NCI-H1092 treated with DMSO at 0.1 percent for 48 hours (cell line): ENCODE data around the gene HSP90AA1.
"Not testable (repeated sequence)": the region's sequence is repeated elsewhere in the genome, so short reads cannot be mapped to it uniquely, and the experiment has no call there.

ENCODE experiments used
- DNase-seq: peaks from one replicate; lab custom pipeline; 2025; lab: John Stamatoyannopoulos, UW

Gene HSP90AA1

GRCh38 chr14:102086972-102087761, at the start of gene HSP90AA1:
HSP90AA1 (minus strand) TSS chr14:102087044; CDS start chr14:102086378, 666 bp downstream.
- DNase-seq, result peak; percentile 95

- DNase-seq, result not testable (repeated sequence)
Observed at GRCh38 chr14:102135456-102135855, 48.6 kb upstream of the HSP90AA1 start.

- not testable (repeated sequence) for DNase-seq
Observed at GRCh38 chr14:102134719-102135118, 47.9 kb upstream of the HSP90AA1 start.

DNA sequence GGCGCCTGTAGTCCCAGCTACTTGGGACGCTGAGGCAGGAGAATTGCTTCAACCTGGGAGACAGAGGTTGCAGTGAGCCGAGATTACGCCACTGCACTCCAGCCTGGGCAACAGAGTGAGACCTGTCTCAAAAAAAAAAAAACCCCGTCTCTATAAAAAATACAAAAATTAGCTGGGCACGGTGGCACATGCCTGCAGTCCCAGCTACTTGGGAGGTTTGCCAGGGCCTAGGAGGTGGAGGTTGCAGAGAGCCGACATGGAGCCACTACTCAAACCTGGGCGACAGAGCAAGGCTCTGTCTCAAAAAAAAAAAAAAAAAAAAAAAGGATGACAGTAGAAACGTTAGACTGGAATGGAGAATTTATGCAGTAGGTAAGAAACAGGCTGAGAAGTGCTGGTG, 47.2 kb upstream of the HSP90AA1 start:
- not testable (repeated sequence) for DNase-seq

DNA sequence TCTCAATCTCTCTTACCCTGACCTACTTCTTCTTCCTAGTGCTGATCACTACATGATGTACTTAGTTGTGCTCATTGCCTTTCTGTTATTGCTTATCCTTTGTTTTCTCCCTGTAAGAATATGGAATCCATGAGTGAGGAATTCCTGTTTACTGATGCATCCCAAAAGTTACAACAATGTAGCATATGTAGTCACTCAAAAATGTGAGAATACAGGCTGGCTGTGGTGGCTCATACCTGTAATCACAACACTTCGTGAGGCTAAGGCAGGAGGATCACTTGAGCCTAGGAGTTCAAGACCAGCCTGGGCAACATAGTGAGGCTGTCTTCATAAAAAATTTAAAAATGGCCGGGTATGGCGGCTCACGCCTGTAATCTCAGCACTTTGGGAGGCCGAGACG, 44.9 kb upstream of the HSP90AA1 start:
- no peak for DNase-seq

DNA sequence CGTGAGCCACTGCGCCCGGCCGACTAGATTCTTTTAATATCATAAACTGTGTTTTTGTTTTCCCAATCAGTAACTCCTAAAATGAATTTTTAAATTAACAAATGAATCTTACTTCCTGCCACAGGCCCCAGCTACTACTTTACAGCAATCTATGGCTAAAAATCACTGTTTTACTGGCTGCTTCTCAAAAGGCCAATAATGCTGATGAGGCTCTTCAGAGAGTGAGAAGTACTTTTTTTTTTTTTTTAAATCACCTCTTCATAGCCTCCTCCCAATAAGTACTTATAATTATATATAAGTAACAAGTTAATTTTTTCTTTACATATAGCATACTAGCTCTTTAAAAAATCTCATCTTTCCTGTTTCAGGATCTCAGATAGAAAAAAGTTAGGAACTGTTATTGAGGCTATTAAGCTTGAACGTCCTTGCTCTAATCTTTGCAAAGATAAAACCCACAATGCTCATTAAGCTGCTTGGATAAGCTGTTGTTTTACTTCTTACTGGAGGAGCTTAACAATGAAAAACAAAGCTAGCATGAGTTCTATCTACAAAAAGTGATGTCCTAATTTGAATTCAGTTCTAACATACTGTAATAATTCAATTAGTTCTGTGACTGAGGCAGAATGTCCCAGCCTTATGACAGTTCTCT, 40.1 kb upstream of the HSP90AA1 start:
- no peak for DNase-seq

- no peak for DNase-seq
Observed at GRCh38 chr14:102125546-102125945, 38.7 kb upstream of the HSP90AA1 start.

- DNase-seq, result no peak
Observed at GRCh38 chr14:102124419-102124818, 37.6 kb upstream of the HSP90AA1 start.

DNA sequence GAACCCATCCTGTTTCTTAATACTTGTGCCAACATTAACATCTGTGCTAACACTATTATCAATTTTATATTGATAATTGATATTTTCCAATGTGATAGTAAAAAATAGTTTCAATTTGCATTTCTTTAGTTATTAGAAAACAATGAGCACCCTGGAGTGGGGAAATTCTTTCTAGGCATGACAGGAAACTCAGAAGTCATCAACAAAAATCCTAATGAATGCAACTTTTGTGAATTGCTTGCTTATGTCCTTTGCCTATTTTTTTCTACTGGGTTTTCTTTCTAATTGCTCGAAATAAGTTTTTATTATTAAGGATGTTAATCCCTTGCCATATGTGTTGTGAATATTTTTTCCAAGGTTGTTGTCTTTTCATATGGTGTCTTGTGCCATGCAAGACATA, 34.7 kb upstream of the HSP90AA1 start:
- no peak for DNase-seq

DNA sequence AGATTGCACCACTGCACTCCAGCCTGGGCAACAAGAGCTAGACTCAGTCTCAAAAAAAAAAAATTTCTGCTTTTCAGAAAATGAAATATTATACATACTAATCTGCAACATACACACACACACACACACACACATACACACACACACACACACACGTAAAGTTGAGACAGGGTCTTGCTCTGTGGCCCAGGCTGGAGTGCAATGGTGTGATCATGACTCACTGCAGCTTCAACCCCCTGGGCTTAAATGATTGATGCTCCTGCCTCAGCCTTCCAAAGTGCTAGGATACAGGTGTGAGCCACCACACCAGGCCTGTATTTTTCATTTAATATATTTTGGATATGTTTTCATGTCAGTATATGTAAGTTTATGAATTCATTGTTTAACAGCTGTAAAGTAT, 34.0 kb upstream of the HSP90AA1 start:
- no peak for DNase-seq

DNA sequence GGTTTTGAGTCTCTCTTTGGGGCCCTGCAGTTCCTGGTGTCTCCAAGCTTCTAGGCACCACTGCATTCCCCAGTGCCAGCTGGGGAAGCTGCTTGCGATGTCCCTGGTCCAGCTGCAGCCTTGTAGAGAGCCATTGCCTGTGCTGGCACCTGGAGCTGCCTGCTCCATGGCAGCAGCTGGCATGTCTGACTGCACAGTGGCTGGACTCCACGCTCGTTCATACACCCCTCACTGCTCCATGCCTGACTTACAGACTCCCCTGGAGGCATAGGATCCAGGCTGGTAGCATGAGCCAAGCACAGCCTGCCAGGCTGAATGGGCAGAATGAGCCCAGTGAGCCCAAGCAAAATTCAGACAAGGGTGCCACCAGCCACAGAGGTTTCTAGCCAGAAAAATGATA, 31.0 kb upstream of the HSP90AA1 start:
- DNase-seq, result no peak

DNA sequence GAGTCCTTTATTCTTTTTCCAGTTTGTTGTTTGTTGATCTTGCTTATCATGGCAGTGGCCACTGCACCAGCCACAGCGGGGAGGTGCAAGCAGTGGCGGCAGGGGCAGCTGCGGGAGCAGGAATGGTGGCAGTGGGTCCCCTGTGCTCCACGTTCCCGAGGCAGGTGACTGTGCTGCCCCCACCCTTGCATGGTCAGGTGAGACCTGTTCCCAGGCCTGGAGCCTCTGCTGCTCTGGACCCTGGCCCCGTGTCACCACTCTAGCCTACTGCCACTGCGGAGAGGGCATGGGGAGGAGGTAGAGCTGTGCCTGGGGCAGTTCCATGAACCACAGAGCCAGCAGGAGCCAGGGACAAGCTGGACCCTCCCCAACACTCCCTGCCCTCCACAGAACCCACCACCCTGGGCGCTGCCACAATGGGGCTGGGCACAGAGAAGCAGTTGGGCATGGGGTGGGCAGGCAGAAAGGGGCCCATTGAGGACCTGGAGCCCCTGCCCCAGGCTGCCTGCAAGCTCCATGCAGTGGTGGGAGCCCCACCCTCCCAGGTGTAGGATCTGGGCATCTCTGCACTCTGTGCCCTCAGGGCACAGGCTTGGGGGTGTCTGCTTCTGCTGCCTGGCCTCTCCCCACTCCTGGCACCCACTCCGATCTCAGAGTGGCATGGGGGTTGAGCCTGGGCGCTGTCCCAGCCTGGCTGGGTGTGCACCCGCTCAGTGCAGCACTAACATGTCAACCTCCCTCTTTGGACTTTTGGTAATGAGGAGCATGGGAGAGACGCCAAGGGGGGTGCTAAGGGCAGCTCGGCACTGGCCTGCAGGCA, 29.7 kb upstream of the HSP90AA1 start:
- DNase-seq, result no peak

DNA sequence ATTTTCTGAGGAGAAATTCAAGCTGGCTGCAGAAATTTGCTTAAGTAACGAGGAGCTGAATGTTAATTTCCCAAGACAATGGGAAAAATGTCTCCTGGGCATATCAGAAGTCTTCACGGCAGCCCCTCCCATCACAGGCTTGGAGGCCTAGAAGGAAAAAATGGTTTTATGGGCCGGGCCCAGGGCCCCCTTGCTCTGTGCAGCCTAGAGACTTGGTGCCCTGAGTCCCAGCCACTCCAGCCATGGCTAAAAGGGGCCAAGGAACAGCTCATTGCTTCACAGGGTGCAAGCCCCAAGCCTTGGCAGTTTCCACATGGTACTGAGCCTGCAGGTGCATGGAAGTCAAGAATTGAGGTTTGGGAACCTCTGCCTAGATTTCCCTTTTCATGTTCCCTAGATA, 24.3 kb upstream of the HSP90AA1 start:
- DNase-seq, result no peak

DNA sequence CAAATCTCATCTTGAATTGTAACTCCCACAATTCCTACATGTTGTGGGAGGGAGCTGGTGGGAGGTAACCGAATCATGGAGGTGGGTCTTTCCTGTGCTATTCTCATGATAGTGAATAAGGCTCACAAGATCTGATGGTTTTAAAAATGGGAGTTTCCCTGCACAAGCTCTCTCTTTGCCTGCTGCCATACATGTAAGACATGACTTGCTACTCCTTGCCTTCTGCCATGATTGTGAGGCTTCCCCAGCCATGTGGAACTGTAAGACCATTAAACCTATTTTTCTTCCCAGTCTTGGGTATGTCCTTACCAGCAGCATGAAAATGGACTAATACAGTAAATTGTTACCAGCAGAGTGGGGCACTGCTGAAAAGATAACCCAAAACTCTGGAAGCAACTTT, 22.5 kb upstream of the HSP90AA1 start:
- DNase-seq, result not testable (repeated sequence)

DNA sequence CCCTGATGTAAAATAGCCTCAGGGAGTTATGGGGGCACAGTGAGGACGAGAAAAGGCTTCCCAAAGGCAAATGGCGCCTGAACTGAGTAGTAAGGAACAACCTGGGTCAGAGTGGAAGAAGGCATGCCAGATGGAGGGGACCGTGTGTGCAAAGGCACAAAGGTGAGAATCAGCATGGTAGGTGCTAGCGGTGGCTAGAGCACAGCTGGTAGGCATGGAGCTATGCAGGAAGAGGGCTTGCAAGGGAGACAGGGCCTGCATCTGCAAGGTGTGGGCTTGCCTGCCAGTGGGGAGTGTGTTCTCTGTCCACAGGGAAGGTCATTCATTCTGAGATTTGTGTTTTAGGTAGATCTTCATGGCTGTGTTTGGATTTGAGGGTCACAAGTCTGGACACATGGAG, 18.5 kb upstream of the HSP90AA1 start:
- DNase-seq, result no peak

GRCh38 chr14:102103062-102103695, 16.3 kb upstream of the HSP90AA1 start:
- no peak for DNase-seq

GRCh38 chr14:102097441-102098135, 10.7 kb upstream of the HSP90AA1 start:
- no peak for DNase-seq

GRCh38 chr14:102096569-102097188, 9.8 kb upstream of the HSP90AA1 start:
- peak; percentile 67 for DNase-seq

GRCh38 chr14:102095871-102096568, 9.2 kb upstream of the HSP90AA1 start:
- no peak for DNase-seq

GRCh38 chr14:102095231-102095870, 8.5 kb upstream of the HSP90AA1 start:
- DNase-seq, result no peak
